Loucy (cell line): ENCODE measurements around the gene KRT39.

Source experiments
- CTCF ChIP-seq: fragments of 200-600 bp; sonication (generic); conservative IDR thresholded peaks from 2 replicates; pipeline ENCODE4 v1.5.1; 2014; ENCODE audit warnings: mild to moderate bottlenecking, antibody characterized with exemption, low read length
- EZH2phosphoT487 ChIP-seq: fragments of 200-600 bp; IDR thresholded peaks from 2 replicates; pipeline ENCODE4 v1.6.1; 2018; ENCODE audit warnings: antibody characterized with exemption, mild to moderate bottlenecking, moderate library complexity, borderline replicate concordance

- TF ChIP-seq CTCF, result no peak
- TF ChIP-seq EZH2phosphoT487, result no peak
These were observed 10.1 kb downstream of the KRT39 start for GRCh38 chr17:40956401-40957254.
